GM12878 (cell line): Measurements from ENCODE around the gene SYT1. TPM values are rescaled to one million over a fixed set of nuclear protein-coding genes. Genes with fewer than 3 reads are reported as not detected.

ENCODE experiments used
- ATAC-seq: fragments of 200-7000 bp; cut with Tn5 transposase; 3 replicates; pipeline ENCODE4 v1.9.1; 2020; ENCODE audit warnings: mild to moderate bottlenecking, moderate library complexity
- BruUV-seq: library from RNA; stranded (reverse); fragments of 400-500 nt; replicated peaks from 2 replicates; lab custom pipeline; 2021; lab: Mats Ljungman, UMichigan
- CTCF ChIA-PET: fragments of 300-600 bp; sonication (Branson Sonifier 250); formaldehyde crosslinking; extraction: SDS; loops from one replicate; lab custom pipeline; 2021; ENCODE audit warnings: inconsistent platforms; lab: Yijun Ruan, JAX
- POLR2A ChIA-PET: fragments of 350-600 bp; formaldehyde crosslinking; extraction: SDS; loops from one replicate; lab custom pipeline; 2021; ENCODE audit warnings: inconsistent platforms; lab: Charles Lee
- RAD21 ChIA-PET: fragments of 300-600 bp; sonication (Branson Sonifier 250); formaldehyde crosslinking; loops from one replicate; lab custom pipeline; 2023; ENCODE audit warnings: antibody characterized with exemption; ENCODE audit not compliant: unreplicated experiment; lab: Charles Lee
- SMC1A ChIA-PET: fragments of 300-600 bp; sonication (Branson Sonifier 250); formaldehyde crosslinking; loops from one replicate; lab custom pipeline; 2023; ENCODE audit not compliant: unreplicated experiment, uncharacterized antibody; lab: Charles Lee
- DNase-seq: peaks from one replicate; pipeline ENCODE4 v3.0.0-alpha.2; 2011; ENCODE audit warnings: low read depth, low spot score
- FAIRE-seq: peaks from 3 replicates; lab custom pipeline; 2011; peaks lifted over from hg19 to GRCh38; lab: Jason Lieb, UNC
- H2AFZ ChIP-seq: 2 replicates; pipeline ENCODE4 v1.6.0; 2011; ENCODE audit warnings: low read depth, low read length, control low read depth; ENCODE audit not compliant: control insufficient read depth
- H3K27ac ChIP-seq: 2 replicates; pipeline ENCODE4 v1.5.1; 2011; ENCODE audit warnings: control low read depth; ENCODE audit not compliant: control insufficient read depth, insufficient read depth
- H3K27me3 ChIP-seq, 2 experiments: replicated peaks in 1 of 2; 2 replicates each; pipeline versions ENCODE4 v1.6.0 to v1.6.1; 2011; ENCODE audit warnings: low read length in 1 of 2; ENCODE audit not compliant: control insufficient read depth in 2 of 2, insufficient read depth in 2 of 2
- H3K36me3 ChIP-seq, 2 experiments: 2 replicates each; pipeline ENCODE4 v1.5.1; 2011; ENCODE audit warnings: low read length in 1 of 2; ENCODE audit not compliant: control insufficient read depth in 2 of 2, insufficient read depth in 2 of 2
- H3K4me1 ChIP-seq: 2 replicates; pipeline ENCODE4 v1.6.1; 2011; ENCODE audit warnings: mild to moderate bottlenecking, low read length, moderate library complexity, mixed read lengths; ENCODE audit not compliant: control insufficient read depth, insufficient read depth
- H3K4me2 ChIP-seq: 2 replicates; pipeline ENCODE4 v1.6.0; 2011; ENCODE audit warnings: control low read depth; ENCODE audit not compliant: control insufficient read depth, insufficient read depth
- H3K4me3 ChIP-seq: fragments of 200-600 bp; sonication (generic); 2 replicates; pipeline ENCODE4 v1.5.1; 2016
- H3K79me2 ChIP-seq: 2 replicates; pipeline ENCODE4 v1.6.0; 2011; ENCODE audit warnings: low read length; ENCODE audit not compliant: control insufficient read depth, insufficient read depth
- H3K9ac ChIP-seq: 2 replicates; pipeline ENCODE4 v1.8.0; 2011; ENCODE audit warnings: low read length, control low read depth, mixed read lengths; ENCODE audit not compliant: control insufficient read depth, insufficient read depth
- H3K9me3 ChIP-seq: replicated peaks from 3 replicates; pipeline ENCODE4 v1.5.1; 2011; ENCODE audit warnings: mild to moderate bottlenecking, low read length; ENCODE audit not compliant: control insufficient read depth, insufficient read depth
- H4K20me1 ChIP-seq: 2 replicates; pipeline ENCODE4 v1.6.0; 2011; ENCODE audit not compliant: control insufficient read depth, insufficient read depth
- FOXM1 ChIP-seq: IDR thresholded peaks from 2 replicates; pipeline ENCODE4 v1.6.1; 2012; ENCODE audit warnings: low read depth, mild to moderate bottlenecking, inconsistent platforms, low read length, moderate library complexity
- IRF4 ChIP-seq: IDR thresholded peaks from 2 replicates; pipeline ENCODE4 v1.6.1; 2011; ENCODE audit warnings: low read depth, low read length
- KLF5 ChIP-seq: fragments of 450-650 bp; IDR thresholded peaks from 2 replicates; pipeline ENCODE4 v1.6.1; 2014; ENCODE audit warnings: mild to moderate bottlenecking; ENCODE audit not compliant: partially characterized antibody
- SMARCA5 ChIP-seq: fragments of 450-650 bp; IDR thresholded peaks from 2 replicates; pipeline ENCODE4 v1.6.1; 2017; ENCODE audit warnings: mild to moderate bottlenecking
- ZNF592 ChIP-seq: fragments of 450-650 bp; IDR thresholded peaks from 2 replicates; pipeline ENCODE4 v1.6.1; 2017; ENCODE audit warnings: mild to moderate bottlenecking, moderate library complexity
- WGBS: methylation state at CpG from one replicate; pipeline ENCODE4 v1.1.6; 2016; ENCODE audit warnings: low lambda C conversion rate; ENCODE audit not compliant: insufficient replicate concordance, insufficient coverage; ENCODE audit errors: missing lambda C conversion rate; 5-methylcytosine and 5-hydroxymethylcytosine counted together
- in situ Hi-C: fragments of 300-500 bp; cut with MboI; formaldehyde crosslinking; loops from 9 replicates; pipeline ENCODE4 v1.14.3; 2018; ENCODE audit warnings: mixed read lengths
- intact Hi-C: fragments of 100-400 bp; cut with micrococcal nuclease; formaldehyde crosslinking; loops from one replicate; pipeline ENCODE4 v1.14.2; 2022; ENCODE audit not compliant: unreplicated experiment
- polyA plus RNA-seq, 11 experiments: library from polyadenylated mRNA; depleted of rRNA in 4 of 11; unstranded in 6 of 11; stranded (reverse) in 5 of 11; fragments of >200 nt; fragmentation: Nextera tagmentation in 4 of 11; fragmentation: Illumina TruSeq in 1 of 11; extraction: Ambion mirVana in 4 of 11; extraction: Trizol in 1 of 11; gene quantifications; 1 replicate in 1 of 11; 2 replicates in 10 of 11; pipeline versions ENCODE4 v1.2.1 to v1.2.3, GENCODE V29; 2011 to 2016; ENCODE audit warnings: inconsistent platforms in 2 of 11, missing spikeins in 2 of 11, low read depth in 1 of 11
- total RNA-seq, 4 experiments: library from RNA; depleted of rRNA in 3 of 4; stranded (reverse); fragments of >200 nt in 3 of 4; fragmentation: Illumina TruSeq in 1 of 4; extraction: Trizol in 1 of 4; gene quantifications; 2 replicates each; pipeline versions ENCODE4 v1.2.1 to v1.2.3, GENCODE V29; 2013 to 2021

SYT1 gene
- total and polyA plus RNA-seq, 10 of the 15 experiments (the other 5 are each of a cell fraction or from before 2014, with no cell fraction given): 0.10 to 0.28 TPM; not detected in 8

- no peak for TF ChIP-seq ZNF592
These were observed 942 bp downstream of the SYT1 start (continued) for GRCh38 chr12:78865516-78865915.

GRCh38 chr12:78866518-78866917 is 1.9 kb downstream of the SYT1 start:
- WGBS: 65% methylated on average over 4 of the region's 4 CpGs
- ATAC-seq (no peak), FAIRE-seq (no peak), DNase-seq (no peak)
- CTCF ChIA-PET: interaction anchor here (0.6 kb wide), 1 partner anchor 288 kb away, joined by 3 read pairs; no protein-coding TSS in a partner anchor
- TF ChIP-seq FOXM1 (no peak), KLF5 (no peak), SMARCA5 (no peak), IRF4 (no peak)
- Histone ChIP-seq H3K36me3 (no peaks in the 10 kb centered on the region), H3K4me3 (no peak overlapping the region), H3K27me3 (peaks cover 2% of the 10 kb centered on the region in 2 experiments; a peak in 3 of 4 replicates), H3K4me1 (peaks cover 3% of the 10 kb centered on the region), H3K27ac (no peak overlapping the region), H3K9me3 (no peaks in the 10 kb centered on the region), H3K9ac (no peak overlapping the region), H3K4me2 (no peak overlapping the region), H3K79me2 (no peaks in the 10 kb centered on the region), H4K20me1 (no peaks in the 10 kb centered on the region), H2AFZ (no peak overlapping the region)
- intact Hi-C loops (no loop called here), in situ Hi-C loops (no loop called here)
- SMC1A ChIA-PET: no interaction called here
- RAD21 ChIA-PET: no interaction called here
- POLR2A ChIA-PET: no interaction called here
- BruUV-seq: no TSS peak
